SU-DHL-6 (cell line): ENCODE measurements around the gene RUNX1.

ENCODE experiments used
- CTCF ChIP-seq: fragments of 200-600 bp; sonication (generic); IDR thresholded peaks from one replicate; pipeline ENCODE4 v1.5.1; 2017; ENCODE audit warnings: antibody characterized with exemption, mild to moderate bottlenecking, low read length, moderate library complexity; ENCODE audit not compliant: insufficient read depth, poor library complexity, severe bottlenecking
- EZH2phosphoT487 ChIP-seq: fragments of 200-600 bp; sonication (generic), shearing (Covaris generic); conservative IDR thresholded peaks from 2 replicates; pipeline ENCODE4 v1.6.1; 2018; ENCODE audit warnings: mild to moderate bottlenecking, antibody characterized with exemption, low read length, moderate library complexity, mixed read lengths

GRCh38 chr21:34996304-34997101 is 52.6 kb downstream of the RUNX1 start:
- TF ChIP-seq CTCF (no peak), EZH2phosphoT487 (no peak)
